GM19372 (cell line): Measurements from ENCODE around the gene ANGPTL7.
"Not testable (repeated sequence)": the region's sequence is repeated elsewhere in the genome, so short reads cannot be mapped to it uniquely, and the experiment has no call there.

ENCODE experiments used
- ATAC-seq: cut with Tn5 transposase; IDR thresholded peaks from one replicate; pipeline ENCODE4 v1.9.1; 2021; ENCODE audit warnings: mild to moderate bottlenecking, low read depth, moderate library complexity; ENCODE audit not compliant: unreplicated experiment

The ANGPTL7 gene

DNA sequence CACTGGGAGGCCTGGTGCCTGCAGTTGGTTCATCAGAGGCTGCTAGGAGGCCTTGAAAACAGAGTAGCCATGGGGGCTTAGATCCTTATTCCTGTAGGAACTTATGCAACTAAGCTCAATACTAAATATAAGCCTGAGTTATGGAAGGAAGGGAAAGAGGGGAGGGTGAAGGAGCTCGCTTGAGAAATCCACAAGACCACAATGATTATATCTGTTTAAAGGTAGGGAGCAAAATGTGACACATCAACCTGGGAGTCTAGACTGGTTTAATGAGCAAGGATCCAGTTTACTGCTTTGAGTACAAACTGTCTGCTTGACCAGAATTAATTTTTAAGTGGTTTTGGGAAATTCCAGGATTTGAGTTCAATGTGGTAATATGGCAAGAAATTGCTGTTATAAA is 20.4 kb upstream of the ANGPTL7 start:
- no peak for ATAC-seq

DNA sequence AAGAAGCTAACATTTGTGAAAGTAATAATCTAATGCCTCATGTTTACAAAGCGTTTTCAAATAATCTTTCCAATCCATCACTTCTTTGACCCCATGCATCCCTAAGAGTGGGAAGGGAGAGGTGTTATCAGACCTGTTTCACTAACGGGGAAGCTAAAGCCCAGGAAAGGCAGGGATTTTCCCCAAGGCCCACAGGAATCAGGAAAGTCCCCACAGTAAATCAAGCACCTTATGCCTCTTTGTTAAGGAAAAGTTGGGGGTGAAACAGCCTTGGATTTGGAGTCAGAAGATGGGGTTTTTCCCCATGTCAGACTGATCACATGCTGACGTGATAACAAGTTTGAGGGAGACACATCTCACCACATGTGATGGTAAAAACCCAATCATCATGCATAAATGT is 20.0 kb upstream of the ANGPTL7 start:
- ATAC-seq, result no peak

DNA sequence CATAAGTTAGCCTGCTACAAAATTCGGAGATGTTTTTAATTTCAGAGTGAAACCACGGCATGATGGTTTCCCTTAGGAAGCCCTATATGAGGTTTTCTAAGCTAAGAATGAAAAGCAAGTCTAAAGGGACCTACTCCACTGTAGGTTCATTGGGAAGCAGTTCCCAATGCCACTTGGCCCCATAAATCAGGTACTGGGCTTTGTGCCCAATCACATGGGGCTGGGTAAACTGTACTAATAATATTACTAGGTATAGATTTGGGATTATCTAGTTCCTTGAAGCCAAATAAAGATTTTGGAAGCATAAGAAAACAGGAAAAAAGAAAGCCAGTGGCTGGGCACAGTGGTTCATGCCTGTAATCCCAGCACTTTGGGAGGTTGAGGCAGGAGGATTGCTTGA is 19.1 kb upstream of the ANGPTL7 start:
- no peak for ATAC-seq

DNA sequence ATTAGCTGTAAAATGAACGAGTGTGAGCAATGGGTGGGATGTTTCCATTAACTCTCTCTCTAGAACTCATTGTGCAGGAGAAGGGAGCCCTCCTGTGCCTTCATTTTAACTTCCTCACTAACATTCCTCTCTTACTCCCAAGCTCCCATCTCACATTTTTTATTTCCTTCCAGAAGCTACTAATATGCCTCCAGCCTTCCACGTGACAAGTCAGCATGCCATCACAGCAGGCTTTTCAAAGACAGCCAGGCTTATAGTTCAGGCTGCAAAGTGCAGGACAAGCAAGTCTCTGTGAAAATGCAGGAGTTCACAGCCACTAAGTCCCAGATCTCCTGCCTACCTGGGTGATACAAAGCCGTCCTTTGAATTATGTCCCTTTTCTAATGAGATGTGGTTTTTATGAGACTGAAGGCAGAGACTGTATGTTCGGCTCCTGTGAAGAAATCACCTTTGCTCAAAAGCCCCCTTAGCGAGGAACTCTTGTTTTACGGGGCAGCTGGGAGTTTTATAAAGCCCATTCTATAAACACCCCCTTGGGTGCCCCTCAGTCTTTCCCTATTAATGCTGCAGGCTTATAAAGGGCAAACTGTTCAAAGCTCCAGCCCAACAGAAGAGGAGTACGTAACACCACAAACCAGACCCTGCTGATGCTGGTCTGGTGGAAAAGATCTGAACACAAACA is 14.8 kb upstream of the ANGPTL7 start:
- ATAC-seq, result no peak

- no peak for ATAC-seq
These were observed 13.7 kb upstream of the ANGPTL7 start for GRCh38 chr1:11175461-11175860.

DNA sequence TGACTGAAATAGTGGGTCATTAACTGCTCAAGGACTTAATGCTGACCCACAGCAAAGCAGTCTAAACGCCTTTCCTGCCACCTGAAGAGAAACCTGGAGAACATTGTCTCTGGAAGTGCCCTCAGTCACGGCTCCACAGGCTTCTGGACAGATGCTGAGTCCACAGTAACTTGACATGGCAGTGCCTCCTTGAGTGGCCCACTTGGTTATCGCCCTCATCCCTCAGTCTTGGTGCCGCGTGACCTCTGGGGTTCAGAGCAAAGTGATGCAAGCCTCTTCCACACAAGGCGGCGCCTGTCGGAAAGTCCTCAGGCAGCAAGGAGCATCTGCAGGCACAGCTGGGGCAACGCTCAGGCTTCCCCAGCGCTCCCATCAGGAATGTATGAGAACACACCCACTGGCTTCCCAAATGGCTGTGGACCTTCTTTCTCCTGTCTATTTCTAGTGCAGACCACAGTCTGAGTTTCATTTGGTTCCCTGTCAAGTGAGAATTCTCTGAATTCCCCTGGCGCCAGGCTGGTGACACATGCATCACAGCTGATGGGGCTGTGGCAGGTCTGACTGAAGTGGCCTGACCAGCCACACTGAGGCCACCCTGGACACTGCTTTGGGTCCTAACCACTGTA is 13.0 kb upstream of the ANGPTL7 start:
- no peak for ATAC-seq

DNA sequence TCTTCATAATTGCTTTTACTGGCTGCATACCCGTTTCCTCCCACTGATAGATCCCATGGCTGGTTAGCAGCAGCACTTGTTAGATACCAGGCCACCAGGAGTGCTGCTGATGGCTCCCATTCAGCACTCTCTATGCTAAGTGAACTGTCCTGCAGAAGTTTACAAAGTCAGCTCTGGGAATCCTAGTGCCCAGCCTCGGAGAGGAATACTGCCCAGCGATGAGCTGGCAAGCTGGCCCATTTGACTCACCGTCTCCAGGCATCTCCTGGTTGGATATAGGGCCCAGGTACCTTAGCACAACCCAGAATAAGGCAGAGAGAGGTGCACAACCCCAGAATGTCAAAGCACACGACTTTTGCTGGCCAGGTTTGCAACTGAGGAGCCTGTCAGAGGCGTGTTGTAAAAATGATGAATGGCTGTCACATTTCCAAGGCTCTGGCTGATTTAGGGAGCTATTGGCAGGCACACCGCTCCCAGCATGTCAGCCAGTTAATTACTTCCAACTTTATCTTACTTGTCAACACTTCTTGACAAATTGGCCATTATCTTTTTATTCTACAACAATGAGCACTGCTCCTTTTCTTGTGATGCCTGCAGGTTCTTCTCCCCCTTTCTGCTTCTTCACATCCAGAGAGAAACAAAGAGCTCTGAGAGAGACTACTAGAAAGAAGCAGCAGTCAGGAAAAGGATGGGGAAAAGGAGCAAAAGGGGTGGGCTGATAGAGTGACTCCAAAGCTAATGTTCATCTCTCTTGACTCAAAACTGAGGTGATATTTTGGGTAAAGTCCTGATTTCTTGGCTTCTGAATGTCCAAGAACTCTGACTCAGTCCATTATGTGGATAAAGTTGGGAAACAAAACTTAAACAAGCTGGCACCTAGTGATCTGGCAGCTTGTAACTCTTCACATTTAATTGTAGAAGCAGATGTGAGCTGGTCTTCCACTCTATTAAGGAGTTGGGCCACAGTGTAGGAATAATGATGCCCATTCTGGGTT is 10.8 kb upstream of the ANGPTL7 start:
- ATAC-seq, result no peak

DNA sequence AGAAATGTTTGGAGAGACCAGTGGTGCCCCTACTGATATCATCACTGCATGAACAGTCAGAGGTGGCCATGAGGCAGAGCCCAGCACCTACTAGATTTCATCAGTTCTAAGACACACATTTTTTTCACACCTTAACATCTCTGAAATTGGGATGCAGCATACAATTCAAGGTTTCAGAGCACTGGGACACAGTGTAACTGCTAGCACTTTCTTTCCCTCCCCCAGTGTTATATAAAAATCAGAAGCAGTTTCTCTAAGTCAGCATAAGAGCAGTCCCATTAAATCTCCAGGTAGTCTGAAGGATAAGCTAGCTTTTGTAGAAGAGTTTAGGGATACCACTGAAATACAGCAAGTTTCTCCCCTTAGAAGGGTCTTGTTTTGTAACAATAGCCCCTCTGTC is 10.0 kb upstream of the ANGPTL7 start:
- no peak for ATAC-seq

- not testable (repeated sequence) for ATAC-seq
These were observed 9.4 kb upstream of the ANGPTL7 start for GRCh38 chr1:11179749-11180148.

DNA sequence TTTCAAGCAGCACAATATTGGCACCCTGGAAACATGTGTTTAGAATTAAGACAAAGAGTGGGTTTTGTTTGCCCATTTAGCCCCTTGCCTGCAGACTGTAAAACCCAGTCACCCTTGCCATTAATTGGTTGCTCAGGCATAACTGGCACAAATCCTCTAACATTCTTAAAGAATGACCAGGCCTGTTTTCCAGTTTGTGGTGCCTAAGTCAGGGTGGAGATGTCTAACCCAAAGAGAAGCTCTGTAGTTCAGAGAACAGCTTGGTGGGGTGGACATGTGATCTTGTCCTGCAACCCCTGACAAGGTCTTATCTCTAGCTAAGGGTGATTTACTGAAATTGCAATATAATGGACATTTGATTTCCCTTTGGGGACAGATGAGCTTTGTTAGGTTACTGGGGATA is 8.8 kb upstream of the ANGPTL7 start:
- ATAC-seq, result no peak

DNA sequence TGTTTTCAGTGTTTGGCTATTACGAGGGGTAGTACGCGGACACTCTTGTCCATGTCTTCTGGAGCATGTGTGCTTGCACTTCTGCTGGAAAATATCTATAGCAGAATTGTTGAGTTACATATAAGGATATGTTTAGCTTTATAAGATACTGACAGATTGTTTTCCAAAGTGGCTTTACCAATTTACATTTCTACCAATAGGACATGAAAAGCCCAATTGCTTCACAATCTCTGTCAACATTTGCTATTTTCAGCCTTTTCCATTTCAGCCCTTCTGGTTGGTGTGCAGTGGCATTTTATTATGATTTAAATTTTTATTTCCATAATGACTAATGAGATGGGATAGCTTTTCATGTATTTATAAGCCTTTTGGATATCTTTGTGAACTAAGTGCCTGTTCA is 6.3 kb upstream of the ANGPTL7 start:
- ATAC-seq, result no peak

DNA sequence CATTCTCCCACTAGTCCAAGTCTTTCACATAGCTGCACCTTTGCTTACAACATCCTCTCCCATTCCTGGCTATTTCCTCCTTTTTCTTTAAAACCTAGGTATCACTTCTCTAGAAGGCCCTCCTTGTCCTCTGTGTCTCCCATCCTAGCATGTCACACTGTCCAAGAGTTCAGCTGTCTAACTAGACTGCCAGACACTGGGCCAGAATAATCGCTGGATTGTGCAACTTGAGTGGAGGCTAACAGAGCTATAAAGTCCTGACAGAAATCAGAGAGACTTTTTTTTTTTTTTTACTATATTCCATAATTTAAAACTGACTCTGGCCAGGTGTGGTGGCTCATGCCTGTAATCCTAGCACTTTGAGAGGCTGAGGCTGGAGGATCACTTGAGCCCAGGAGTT is 4.2 kb upstream of the ANGPTL7 start:
- ATAC-seq, result no peak

- no peak for ATAC-seq
These were observed 2.2 kb upstream of the ANGPTL7 start for GRCh38 chr1:11187000-11187399.

DNA sequence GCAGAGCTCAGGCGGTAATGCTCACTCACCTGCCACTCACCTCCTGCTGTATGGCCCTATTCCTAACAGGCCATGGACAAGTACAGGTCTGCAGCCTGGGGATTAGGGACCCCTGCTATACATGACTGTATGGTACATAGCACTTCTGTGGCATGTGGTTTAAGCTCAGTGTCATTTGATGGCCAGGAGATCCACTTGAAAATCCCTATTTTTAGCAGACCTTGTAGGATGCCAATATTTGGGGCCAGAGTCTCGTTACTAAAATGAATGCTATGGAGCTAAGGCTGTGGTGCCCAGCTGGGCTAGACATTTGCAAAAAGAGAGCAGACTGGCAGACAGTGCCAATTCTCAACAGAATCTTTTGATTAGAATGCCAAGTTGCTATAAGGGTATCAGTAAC is 1.7 kb upstream of the ANGPTL7 start:
- ATAC-seq, result no peak

- ATAC-seq, result no peak
These were observed 1.2 kb upstream of the ANGPTL7 start for GRCh38 chr1:11187931-11188330.

- no peak for ATAC-seq
These were observed 774 bp upstream of the ANGPTL7 start for GRCh38 chr1:11188381-11188780.

DNA sequence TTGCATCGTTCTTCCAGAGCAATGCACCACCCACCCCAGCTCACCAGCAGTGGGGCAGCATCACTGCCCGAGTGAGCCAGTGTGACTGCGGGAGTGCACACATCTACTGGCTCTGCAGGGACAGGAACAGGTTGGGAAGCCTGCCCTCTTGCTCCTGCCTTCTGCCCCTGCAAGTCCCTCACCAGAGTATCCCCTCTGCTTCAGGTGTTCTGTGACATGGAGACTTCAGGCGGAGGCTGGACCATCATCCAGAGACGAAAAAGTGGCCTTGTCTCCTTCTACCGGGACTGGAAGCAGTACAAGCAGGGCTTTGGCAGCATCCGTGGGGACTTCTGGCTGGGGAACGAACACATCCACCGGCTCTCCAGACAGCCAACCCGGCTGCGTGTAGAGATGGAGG is 4.2 kb downstream of the ANGPTL7 start:
- ATAC-seq, result no peak

DNA sequence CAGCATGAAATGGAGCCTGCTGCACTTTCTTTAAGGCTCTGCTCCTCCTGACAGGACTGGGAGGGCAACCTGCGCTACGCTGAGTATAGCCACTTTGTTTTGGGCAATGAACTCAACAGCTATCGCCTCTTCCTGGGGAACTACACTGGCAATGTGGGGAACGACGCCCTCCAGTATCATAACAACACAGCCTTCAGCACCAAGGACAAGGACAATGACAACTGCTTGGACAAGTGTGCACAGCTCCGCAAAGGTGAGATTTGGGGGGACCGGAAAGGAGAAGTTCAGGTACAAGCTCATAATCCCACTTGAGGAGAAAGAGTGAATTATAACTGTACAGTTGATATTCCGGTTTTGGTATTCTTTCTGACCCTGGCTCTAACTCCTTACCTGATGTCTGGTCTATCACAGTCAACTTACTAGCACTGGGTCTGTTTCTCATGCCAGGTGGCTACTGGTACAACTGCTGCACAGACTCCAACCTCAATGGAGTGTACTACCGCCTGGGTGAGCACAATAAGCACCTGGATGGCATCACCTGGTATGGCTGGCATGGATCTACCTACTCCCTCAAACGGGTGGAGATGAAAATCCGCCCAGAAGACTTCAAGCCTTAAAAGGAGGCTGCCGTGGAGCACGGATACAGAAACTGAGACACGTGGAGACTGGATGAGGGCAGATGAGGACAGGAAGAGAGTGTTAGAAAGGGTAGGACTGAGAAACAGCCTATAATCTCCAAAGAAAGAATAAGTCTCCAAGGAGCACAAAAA is 5.4 kb downstream of the ANGPTL7 start:
- ATAC-seq, result no peak

DNA sequence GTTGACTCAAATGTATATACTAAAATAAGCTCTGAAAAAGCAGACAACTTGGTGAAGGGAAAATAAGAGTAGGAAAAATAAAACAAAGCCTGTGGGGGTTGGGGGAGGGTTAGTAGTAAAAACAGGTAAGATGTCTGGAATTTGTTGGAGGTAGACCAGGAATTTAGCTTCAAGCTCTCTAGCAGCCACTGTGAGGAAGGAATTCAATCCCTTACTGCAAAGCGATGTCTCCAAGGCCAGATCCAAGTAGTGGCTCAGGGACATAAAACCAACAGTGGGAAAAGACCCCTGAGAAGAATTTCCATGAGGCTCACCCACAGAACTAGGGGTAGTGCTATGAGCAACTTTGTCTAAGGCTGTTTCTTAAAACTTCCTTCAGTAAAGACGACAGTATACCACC is 7.8 kb downstream of the ANGPTL7 start:
- ATAC-seq, result no peak

- no peak for ATAC-seq
These were observed 8.2 kb downstream of the ANGPTL7 start for GRCh38 chr1:11197359-11197758.

DNA sequence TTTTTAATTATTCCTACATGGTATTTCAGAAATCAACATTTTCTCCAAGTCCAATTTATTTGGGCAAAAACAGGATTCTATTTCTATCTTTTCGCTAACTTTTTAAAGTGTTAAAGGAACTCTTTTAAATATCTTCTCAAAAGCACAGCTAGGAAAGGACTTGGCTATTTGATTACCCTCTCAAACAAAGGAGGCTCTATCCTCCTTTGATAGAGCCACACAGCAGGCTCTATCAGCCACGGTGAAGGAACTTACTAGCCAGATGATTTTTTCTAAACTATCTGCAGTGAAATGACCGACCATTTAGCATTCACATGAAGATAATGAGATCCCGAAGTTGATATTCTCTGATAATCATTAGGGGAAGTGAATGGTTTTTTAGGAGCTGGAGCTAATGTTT is 9.1 kb downstream of the ANGPTL7 start:
- no peak for ATAC-seq
